ENCODE data around the gene USP3. TPM values are rescaled to one million over a fixed set of nuclear protein-coding genes. Genes with fewer than 3 reads are reported as not detected.

USP3 gene
- total and polyA plus RNA-seq, 9 of the 15 experiments (the other 6 are each of a cell fraction or from before 2014, with no cell fraction given), result 17.3 to 54.3 (median 34.8) TPM

- TF ChIP-seq CEBPG (CRISPR knock-in tag; IDR thresholded peaks at IDR 0.05) (peak; percentile 73), CEBPG (tag; conservative IDR thresholded peaks at IDR 0.05 in 1 of 2, IDR thresholded peaks at IDR 0.05 in 1 of 2) (peak; percentile 73 to 83), CBFA2T3 (IDR thresholded peaks at IDR 0.05) (peak; percentile 65), SMARCE1 (IDR thresholded peaks at IDR 0.05) (peak; percentile 63; the same call in 1 of the 2 replicates), ZNF444 (CRISPR knock-in tag; IDR thresholded peaks at IDR 0.05) (no peak), MTF1 (CRISPR knock-in tag; IDR thresholded peaks at IDR 0.05; ENCODE audit: borderline replicate concordance) (no peak), PRDM10 (IDR thresholded peaks at IDR 0.05; ENCODE audit: partially characterized antibody) (no peak), TAF1 (IDR thresholded peaks at IDR 0.05; ENCODE audit: control insufficient read depth, extremely low read depth, insufficient read depth, low read length, severe bottlenecking) (no peak), ZFPM2 (CRISPR knock-in tag; IDR thresholded peaks at IDR 0.05) (no peak)
Observed at GRCh38 chr15:63497642-63498467, 6.5 kb upstream of the USP3 start (continued).

Measured in K562 (cell line).